Erythroblast (primary cell): Measurements from ENCODE around the gene KRT79.

ENCODE experiments used
- GATA1 ChIP-seq: IDR thresholded peaks from 2 replicates; pipeline ENCODE4 v1.6.1; 2011; ENCODE audit warnings: low read depth, mild to moderate bottlenecking, control low read depth, low read length, moderate library complexity
- POLR2A ChIP-seq: IDR thresholded peaks from 2 replicates; pipeline ENCODE4 v1.6.1; 2011; ENCODE audit warnings: mild to moderate bottlenecking, low read length

GRCh38 chr12:52836042-52836466 lies 1.9 kb upstream of the KRT79 start:
- TF ChIP-seq POLR2A (peak; percentile 26), GATA1 (no peak)
